Nephron (organoid): Measurements from ENCODE around the gene MROH2A.

Experiments used
- H3K27ac Mint-ChIP-seq, 3 experiments: 2 replicates each; pipeline ENCODE4 v1.8.0; 2020; ENCODE audit warnings: mixed read lengths in 3 of 3, mild to moderate bottlenecking in 2 of 3, moderate library complexity in 1 of 3
- H3K27me3 Mint-ChIP-seq: 2 replicates; pipeline ENCODE4 v1.8.0; 2021; ENCODE audit warnings: low read depth, mild to moderate bottlenecking, moderate library complexity, mixed read lengths
- H3K36me3 Mint-ChIP-seq: 2 replicates; pipeline ENCODE4 v1.8.0; 2020; ENCODE audit warnings: low read depth, mixed read lengths
- H3K4me1 Mint-ChIP-seq: 2 replicates; pipeline ENCODE4 v1.8.0; 2020; ENCODE audit warnings: mixed read lengths
- H3K4me3 Mint-ChIP-seq, 3 experiments: 2 replicates each; pipeline ENCODE4 v1.8.0; 2020; ENCODE audit warnings: mild to moderate bottlenecking in 3 of 3, mixed read lengths in 3 of 3, moderate library complexity in 2 of 3
- H3K9me3 Mint-ChIP-seq: 2 replicates; pipeline ENCODE4 v1.8.0; 2020; ENCODE audit warnings: mixed read lengths
- CTCF ChIP-seq, 3 experiments: fragments of 200-600 bp; sonication (generic); IDR thresholded peaks; one replicate each; pipeline ENCODE4 v1.5.0; 2021; ENCODE audit warnings: antibody characterized with exemption in 3 of 3; ENCODE audit not compliant: unreplicated experiment in 3 of 3

The MROH2A gene

DNA sequence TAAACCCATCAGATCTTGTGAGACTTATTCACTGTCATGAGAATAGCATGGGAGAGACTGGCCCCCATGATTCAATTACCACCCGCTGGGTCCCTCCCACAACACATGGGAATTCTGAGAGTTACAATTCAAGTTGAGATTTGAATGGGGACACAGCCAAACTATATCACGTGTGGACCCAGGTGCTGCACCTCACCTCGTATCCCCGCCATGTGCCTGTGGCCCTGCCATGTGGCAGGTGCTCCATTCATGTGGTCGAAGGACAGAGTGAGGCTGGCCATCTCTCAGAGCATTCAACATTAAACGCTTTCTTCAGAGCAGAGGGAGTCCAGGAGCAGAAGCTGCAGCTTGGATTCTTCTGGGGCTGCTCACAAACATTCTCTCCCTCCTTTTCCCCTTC, 32.3 kb downstream of the MROH2A start:
- Mint-ChIP-seq H3K4me3 (no peak overlapping the region), H3K9me3 (no peaks in the 10 kb centered on the region), H3K27me3 (peaks cover 21% of the 10 kb centered on the region), H3K36me3 (no peaks in the 10 kb centered on the region), H3K27ac (no peak overlapping the region), H3K4me1 (no peaks in the 10 kb centered on the region)
- no peak for TF ChIP-seq CTCF (IDR thresholded peaks at IDR 0.05; ENCODE audit: unreplicated experiment in 3 of 3)

GRCh38 chr2:233811087-233811486, 33.0 kb downstream of the MROH2A start:
- H3K27ac Mint-ChIP-seq: no peak overlapping the region
- no peaks in the 10 kb centered on the region for H3K36me3 Mint-ChIP-seq
- H3K27me3 Mint-ChIP-seq: peaks cover 21% of the 10 kb centered on the region
- no peak overlapping the region for H3K4me3 Mint-ChIP-seq
- H3K9me3 Mint-ChIP-seq: no peaks in the 10 kb centered on the region
- no peaks in the 10 kb centered on the region for H3K4me1 Mint-ChIP-seq
- TF ChIP-seq CTCF (IDR thresholded peaks at IDR 0.05; ENCODE audit: unreplicated experiment in 3 of 3): no peak

DNA sequence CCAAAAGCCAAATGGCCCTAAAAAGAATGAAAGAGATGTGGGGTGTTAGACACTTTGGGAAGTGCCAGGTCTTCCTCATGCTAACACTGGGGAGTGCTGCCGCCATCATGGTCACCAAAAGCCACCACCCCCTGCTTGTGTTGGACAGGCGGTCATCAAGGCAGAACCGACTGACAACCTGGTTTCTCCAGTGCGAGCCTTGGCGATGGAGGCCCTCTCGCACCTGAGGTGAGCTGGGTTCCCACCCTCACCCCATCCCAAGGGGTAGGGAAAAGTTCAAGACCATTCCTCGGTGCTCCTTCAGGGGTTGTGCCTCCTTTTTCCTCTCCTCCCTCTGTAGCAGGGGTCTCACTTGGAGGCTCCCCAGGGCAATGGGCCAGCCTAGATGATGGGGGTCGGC, 33.6 kb downstream of the MROH2A start:
- Mint-ChIP-seq H3K4me1 (no peaks in the 10 kb centered on the region), H3K9me3 (no peaks in the 10 kb centered on the region), H3K27ac (no peak overlapping the region), H3K4me3 (no peak overlapping the region), H3K36me3 (no peaks in the 10 kb centered on the region), H3K27me3 (peaks cover 25% of the 10 kb centered on the region)
- no peak for TF ChIP-seq CTCF (IDR thresholded peaks at IDR 0.05; ENCODE audit: unreplicated experiment in 3 of 3)

- Mint-ChIP-seq H3K9me3 (no peaks in the 10 kb centered on the region), H3K4me1 (no peaks in the 10 kb centered on the region), H3K4me3 (no peak overlapping the region), H3K27me3 (peaks cover 17% of the 10 kb centered on the region), H3K27ac (no peak overlapping the region), H3K36me3 (no peaks in the 10 kb centered on the region)
- TF ChIP-seq CTCF (IDR thresholded peaks at IDR 0.05; ENCODE audit: unreplicated experiment in 3 of 3): no peak
Observed at GRCh38 chr2:233813236-233814055, 35.3 kb downstream of the MROH2A start.

- no peaks in the 10 kb centered on the region for H3K36me3 Mint-ChIP-seq
- no peaks in the 10 kb centered on the region for H3K4me1 Mint-ChIP-seq
- H3K27ac Mint-ChIP-seq: no peak overlapping the region
- peaks cover 17% of the 10 kb centered on the region for H3K27me3 Mint-ChIP-seq
- H3K9me3 Mint-ChIP-seq: no peaks in the 10 kb centered on the region
- no peak overlapping the region for H3K4me3 Mint-ChIP-seq
- TF ChIP-seq CTCF (IDR thresholded peaks at IDR 0.05; ENCODE audit: unreplicated experiment in 3 of 3): no peak
Observed at GRCh38 chr2:233814056-233814835, 36.1 kb downstream of the MROH2A start.
